Tibial nerve (tissue), 4 donors: Measurements from ENCODE around the gene GUK1. TPM values are rescaled to one million over a fixed set of nuclear protein-coding genes. Genes with fewer than 3 reads are reported as not detected.

Source experiments
- DNase-seq, 2 donors: peaks; one replicate each; pipeline ENCODE4 v3.0.0-alpha.2; 2019; ENCODE audit warnings: low spot score in 2 of 2
- H3K27ac ChIP-seq, 4 donors: fragments of 200-600 bp; sonication (generic) in 3 of 4; one replicate each; pipeline ENCODE4 v1.5.1; 2017 to 2019; ENCODE audit warnings: mild to moderate bottlenecking in 1 of 4
- H3K27me3 ChIP-seq, 2 donors: fragments of 200-600 bp; sonication (generic) in 1 of 2; one replicate each; pipeline versions ENCODE4 v1.5.1 to v1.6.0; 2017 to 2019
- H3K36me3 ChIP-seq, 3 donors: fragments of 200-600 bp; sonication (generic); one replicate each; pipeline ENCODE4 v1.5.1; 2018 to 2019
- H3K4me1 ChIP-seq, 4 donors: fragments of 200-600 bp; sonication (generic) in 3 of 4; one replicate each; pipeline ENCODE4 v1.5.1; 2017 to 2019
- H3K4me3 ChIP-seq, 4 donors: fragments of 200-600 bp; sonication (generic) in 3 of 4; one replicate each; pipeline ENCODE4 v1.5.1; 2017 to 2019; ENCODE audit warnings: mild to moderate bottlenecking in 1 of 4, moderate library complexity in 1 of 4
- H3K9me3 ChIP-seq, 4 donors: fragments of 200-600 bp; sonication (generic) in 3 of 4; one replicate each; pipeline ENCODE4 v1.5.1; 2017 to 2019
- CTCF ChIP-seq, 5 experiments: fragments of 200-600 bp in 3 of 5; fragments of 450-650 bp in 2 of 5; sonication (generic) in 3 of 5; IDR thresholded peaks; one replicate each; pipeline ENCODE4 v1.5.1; 2016 to 2019; ENCODE audit warnings: antibody characterized with exemption in 5 of 5, mild to moderate bottlenecking in 3 of 5, moderate library complexity in 2 of 5
- EP300 ChIP-seq, 2 donors: sonication (generic); formaldehyde crosslinking; IDR thresholded peaks; one replicate each; pipeline ENCODE4 v1.6.1; 2017; ENCODE audit warnings: antibody characterized with exemption in 2 of 2, mild to moderate bottlenecking in 1 of 2
- POLR2A ChIP-seq, 2 donors: fragments of 450-650 bp; IDR thresholded peaks; one replicate each; pipeline ENCODE4 v1.6.1; 2017; ENCODE audit warnings: antibody characterized with exemption in 2 of 2, mild to moderate bottlenecking in 2 of 2, moderate library complexity in 2 of 2
- WGBS, 2 donors: methylation state at CpG; one replicate each; pipeline ENCODE4 v1.1.5; 2018; 5-methylcytosine and 5-hydroxymethylcytosine counted together
- small RNA-seq: library from RNA; depleted of rRNA; stranded (forward); fragments of <200 nt; gene quantifications from one replicate; pipeline ENCODE3, GENCODE V24; 2016
- total RNA-seq, 4 donors: library from RNA; depleted of rRNA; stranded (reverse); fragments of >200 nt; gene quantifications; one replicate each; pipeline ENCODE4 v1.1.0, GENCODE V29; 2016

The GUK1 gene
- total RNA-seq, 4 donors from 2014 or later: 501 to 540 (median 510) TPM

GRCh38 chr1:228190182-228190581 is 50.1 kb downstream of the GUK1 start:
- WGBS, 2 donors: 86 to 88% methylated on average over 14 of the region's 14 CpGs
- H3K27ac ChIP-seq: no peak overlapping the region
- TF ChIP-seq CTCF (IDR thresholded peaks at IDR 0.05): no peak
- TF ChIP-seq EP300 (IDR thresholded peaks at IDR 0.05): no peak
- TF ChIP-seq POLR2A (IDR thresholded peaks at IDR 0.05): no peak
- H3K4me1 ChIP-seq: no peaks in the 10 kb centered on the region
- peaks cover 0 to 7% (median 3%) of the 10 kb centered on the region in 4 donors for H3K9me3 ChIP-seq
- H3K36me3 ChIP-seq: peaks cover 0 to 12% (median 0%) of the 10 kb centered on the region in 3 donors
- DNase-seq: no peak
- no peaks in the 10 kb centered on the region for H3K27me3 ChIP-seq
- H3K4me3 ChIP-seq: no peak overlapping the region

GRCh38 chr1:228190778-228191177 is 50.7 kb downstream of the GUK1 start:
- Histone ChIP-seq H3K4me3 (no peak overlapping the region), H3K36me3 (peaks cover 0 to 16% (median 0%) of the 10 kb centered on the region in 3 donors), H3K27ac (no peak overlapping the region), H3K27me3 (no peaks in the 10 kb centered on the region), H3K4me1 (no peaks in the 10 kb centered on the region), H3K9me3 (peaks cover 0 to 7% (median 3%) of the 10 kb centered on the region in 4 donors)
- TF ChIP-seq POLR2A (IDR thresholded peaks at IDR 0.05): no peak
- no peak for DNase-seq
- WGBS, 2 donors: 86 to 96% methylated on average over 5 of the region's 5 CpGs

GRCh38 chr1:228194436-228194835 is 54.4 kb downstream of the GUK1 start:
- no peak for DNase-seq
- Histone ChIP-seq H3K27me3 (no peaks in the 10 kb centered on the region), H3K27ac (no peak overlapping the region), H3K4me3 (no peak overlapping the region), H3K4me1 (no peaks in the 10 kb centered on the region), H3K9me3 (peaks cover 0 to 12% (median 4%) of the 10 kb centered on the region in 4 donors), H3K36me3 (peaks cover 0 to 38% (median 0%) of the 10 kb centered on the region in 3 donors)
- TF ChIP-seq EP300 (IDR thresholded peaks at IDR 0.05): no peak
- no peak for TF ChIP-seq POLR2A (IDR thresholded peaks at IDR 0.05)
- no peak for TF ChIP-seq CTCF (IDR thresholded peaks at IDR 0.05)
- WGBS, 2 donors: 75 to 77% methylated on average over 3 of the region's 3 CpGs

GRCh38 chr1:228194921-228195812 is 55.1 kb downstream of the GUK1 start:
- Histone ChIP-seq H3K36me3 (peaks cover 0 to 45% (median 0%) of the 10 kb centered on the region in 3 donors), H3K27ac (no peak overlapping the region), H3K4me1 (no peaks in the 10 kb centered on the region), H3K9me3 (peaks cover 0 to 20% (median 7%) of the 10 kb centered on the region in 4 donors), H3K27me3 (no peaks in the 10 kb centered on the region), H3K4me3 (no peak overlapping the region)
- no peak for TF ChIP-seq CTCF (IDR thresholded peaks at IDR 0.05)
- DNase-seq: no peak
- 94% methylated on average over 8 of the region's 8 CpGs for WGBS, 2 donors

- TF ChIP-seq EP300 (IDR thresholded peaks at IDR 0.05) (no peak), POLR2A (IDR thresholded peaks at IDR 0.05) (no peak), CTCF (IDR thresholded peaks at IDR 0.05) (no peak)
- 93 to 94% methylated on average over 4 of the region's 4 CpGs for WGBS, 2 donors
Observed at GRCh38 chr1:228197555-228198147, 57.6 kb downstream of the GUK1 start.

More at GRCh38 chr1:228197555-228198147, 57.6 kb downstream of the GUK1 start:
- Histone ChIP-seq H3K27me3 (no peaks in the 10 kb centered on the region), H3K4me3 (no peak overlapping the region), H3K9me3 (peaks cover 0 to 21% (median 7%) of the 10 kb centered on the region in 4 donors), H3K27ac (no peak overlapping the region), H3K4me1 (no peaks in the 10 kb centered on the region), H3K36me3 (peaks cover 0 to 56% (median 0%) of the 10 kb centered on the region in 3 donors)
- DNase-seq: no peak

Small RNA genes lying within 50 kb of the gene (small RNA-seq; reads per million reads assigned to genes)
- not detected for gene AL359510.1

Other genes starting within 250 kb of the GUK1 start
- 10 to 100 TPM in 1 of 4 donors, 1 to 10 TPM in 3; 5.1 to 12.8 (median 8.5) TPM for gene WNT9A, start 192.3 kb upstream of the GUK1 start, total RNA-seq
- not detected for gene WNT3A, start 133.3 kb upstream of the GUK1 start, total RNA-seq
- gene ARF1, start 57.6 kb upstream of the GUK1 start, total RNA-seq: 100 to 1,000 TPM; 251 to 311 (median 258) TPM
- gene C1orf35, start 37.0 kb upstream of the GUK1 start, total RNA-seq: 10 to 100 TPM; 26.4 to 38.5 (median 27.1) TPM
- 10 to 100 TPM; 68.7 to 83.7 (median 80.0) TPM for gene MRPL55, start 31.0 kb upstream of the GUK1 start, total RNA-seq
- gene GJC2, start 9.7 kb downstream of the GUK1 start, total RNA-seq: 10 to 100 TPM in 2 of 4 donors, 1 to 10 TPM in 2; 6.9 to 15.1 (median 9.9) TPM
- 10 to 100 TPM in 1 of 4 donors, 1 to 10 TPM in 3; 5.5 to 17.8 (median 9.2) TPM for gene IBA57, start 25.5 kb downstream of the GUK1 start, total RNA-seq
- gene OBSCN, start 67.8 kb downstream of the GUK1 start, total RNA-seq: 10 to 100 TPM in 3 of 4 donors, 1 to 10 TPM in 1; 8.5 to 22.6 (median 19.0) TPM